Osteocyte (in vitro differentiated cells): ENCODE results near the gene COX6A1. TPM values are rescaled to one million over a fixed set of nuclear protein-coding genes. Genes with fewer than 3 reads are reported as not detected.

Experiments
- DNase-seq: peaks from one replicate; pipeline ENCODE4 v3.0.0; 2021; ENCODE audit warnings: mixed read lengths; ENCODE audit not compliant: unreplicated experiment; ENCODE audit errors: extremely low spot score
- H3K27ac Mint-ChIP-seq: one replicate; pipeline ENCODE4 v1.8.0; 2021; ENCODE audit warnings: mild to moderate bottlenecking, mixed read lengths; ENCODE audit not compliant: unreplicated experiment
- H3K27me3 Mint-ChIP-seq: one replicate; pipeline ENCODE4 v1.8.0; 2021; ENCODE audit warnings: mixed read lengths; ENCODE audit not compliant: unreplicated experiment
- H3K36me3 Mint-ChIP-seq: one replicate; pipeline ENCODE4 v1.8.0; 2021; ENCODE audit warnings: mixed read lengths; ENCODE audit not compliant: unreplicated experiment
- H3K4me1 Mint-ChIP-seq: one replicate; pipeline ENCODE4 v1.8.0; 2021; ENCODE audit warnings: mixed read lengths; ENCODE audit not compliant: unreplicated experiment
- H3K4me3 Mint-ChIP-seq: one replicate; pipeline ENCODE4 v1.8.0; 2021; ENCODE audit warnings: mild to moderate bottlenecking, moderate library complexity, mixed read lengths; ENCODE audit not compliant: unreplicated experiment
- H3K9me3 Mint-ChIP-seq: one replicate; pipeline ENCODE4 v1.8.0; 2021; ENCODE audit warnings: mixed read lengths; ENCODE audit not compliant: unreplicated experiment
- CTCF ChIP-seq: fragments of 200-600 bp; sonication (generic); IDR thresholded peaks from 2 replicates; pipeline ENCODE4 v1.5.0; 2021; ENCODE audit warnings: antibody characterized with exemption, mild to moderate bottlenecking, moderate library complexity
- total RNA-seq: library from RNA; stranded (reverse); gene quantifications from 2 replicates; pipeline ENCODE4 v1.2.1, GENCODE V29; 2021

The COX6A1 gene
- total RNA-seq, 1 donor from 2014 or later, result 307 TPM

- Mint-ChIP-seq H3K4me3 (no peak overlapping the region), H3K27me3 (no peaks in the 10 kb centered on the region), H3K4me1 (no peaks in the 10 kb centered on the region), H3K36me3 (no peaks in the 10 kb centered on the region), H3K9me3 (no peaks in the 10 kb centered on the region), H3K27ac (no peak overlapping the region)
- no peak for TF ChIP-seq CTCF
- no peak for DNase-seq
Observed at GRCh38 chr12:120416490-120417216, 21.3 kb upstream of the COX6A1 start.

- no peaks in the 10 kb centered on the region for H3K4me1 Mint-ChIP-seq
- no peak for DNase-seq
- H3K4me3 Mint-ChIP-seq, result no peak overlapping the region
- H3K27me3 Mint-ChIP-seq, result no peaks in the 10 kb centered on the region
- H3K9me3 Mint-ChIP-seq, result no peaks in the 10 kb centered on the region
- TF ChIP-seq CTCF, result no peak
- no peaks in the 10 kb centered on the region for H3K36me3 Mint-ChIP-seq
- no peak overlapping the region for H3K27ac Mint-ChIP-seq
Observed at GRCh38 chr12:120417917-120418580, 19.9 kb upstream of the COX6A1 start.

- no peaks in the 10 kb centered on the region for H3K4me1 Mint-ChIP-seq
- no peak overlapping the region for H3K4me3 Mint-ChIP-seq
Observed at GRCh38 chr12:120421701-120422100, 16.2 kb upstream of the COX6A1 start.

GRCh38 chr12:120422892-120423456 is 14.9 kb upstream of the COX6A1 start:
- no peak for TF ChIP-seq CTCF
- Mint-ChIP-seq H3K9me3 (no peaks in the 10 kb centered on the region), H3K4me1 (no peaks in the 10 kb centered on the region), H3K36me3 (no peaks in the 10 kb centered on the region), H3K27ac (no peak overlapping the region), H3K4me3 (no peak overlapping the region), H3K27me3 (no peaks in the 10 kb centered on the region)
- no peak for DNase-seq

More at GRCh38 chr12:120421701-120422100, 16.2 kb upstream of the COX6A1 start:
- no peaks in the 10 kb centered on the region for H3K36me3 Mint-ChIP-seq
- H3K27me3 Mint-ChIP-seq, result no peaks in the 10 kb centered on the region
- no peak for DNase-seq
- no peak for TF ChIP-seq CTCF
- H3K9me3 Mint-ChIP-seq, result no peaks in the 10 kb centered on the region
- no peak overlapping the region for H3K27ac Mint-ChIP-seq

GRCh38 chr12:120425797-120426196 is 12.1 kb upstream of the COX6A1 start:
- H3K27ac Mint-ChIP-seq, result no peak overlapping the region
- no peak for TF ChIP-seq CTCF
- H3K9me3 Mint-ChIP-seq, result no peaks in the 10 kb centered on the region
- H3K4me3 Mint-ChIP-seq, result no peak overlapping the region
- no peaks in the 10 kb centered on the region for H3K36me3 Mint-ChIP-seq
- DNase-seq, result no peak
- H3K4me1 Mint-ChIP-seq, result peaks cover 1% of the 10 kb centered on the region
- no peaks in the 10 kb centered on the region for H3K27me3 Mint-ChIP-seq
